Coronary artery (tissue), 2 donors: ENCODE results near the gene SAMD10.

Experiments used
- DNase-seq: peaks from one replicate; pipeline ENCODE4 v3.0.0-alpha.2; 2017; ENCODE audit warnings: low spot score
- H3K27ac ChIP-seq, 2 donors: fragments of 200-600 bp; sonication (generic); one replicate each; pipeline ENCODE4 v1.5.1; 2016 to 2019
- H3K4me3 ChIP-seq: fragments of 200-600 bp; sonication (generic); 2 replicates; pipeline ENCODE4 v1.5.1; 2016; ENCODE audit warnings: mild to moderate bottlenecking, moderate library complexity
- CTCF ChIP-seq: fragments of 200-600 bp; sonication (generic); IDR thresholded peaks from one replicate; pipeline ENCODE4 v1.5.1; 2019; ENCODE audit warnings: antibody characterized with exemption

SAMD10 gene

GRCh38 chr20:64010711-64011237 lies 31.3 kb upstream of the SAMD10 start:
- Histone ChIP-seq H3K27ac (no peak overlapping the region), H3K4me3 (no peak overlapping the region)
- DNase-seq: no peak
- no peak for TF ChIP-seq CTCF

GRCh38 chr20:64009811-64010387 lies 30.5 kb upstream of the SAMD10 start:
- TF ChIP-seq CTCF: no peak
- no peak overlapping the region for H3K27ac ChIP-seq
- DNase-seq: no peak
- no peak overlapping the region for H3K4me3 ChIP-seq

GRCh38 chr20:64006902-64007301 lies 27.5 kb upstream of the SAMD10 start:
- no peak for TF ChIP-seq CTCF
- no peak for DNase-seq
- Histone ChIP-seq H3K27ac (no peak overlapping the region), H3K4me3 (no peak overlapping the region)

GRCh38 chr20:64006490-64006889 lies 27.0 kb upstream of the SAMD10 start:
- Histone ChIP-seq H3K4me3 (no peak overlapping the region), H3K27ac (no peak overlapping the region)
- DNase-seq: no peak
- TF ChIP-seq CTCF: no peak

- no peak overlapping the region for H3K4me3 ChIP-seq
- no peak overlapping the region for H3K27ac ChIP-seq
- no peak for TF ChIP-seq CTCF
- DNase-seq: no peak
These were observed 26.0 kb upstream of the SAMD10 start for GRCh38 chr20:64005394-64005793.

GRCh38 chr20:64003960-64004725 lies 24.7 kb upstream of the SAMD10 start:
- Histone ChIP-seq H3K27ac (no peak overlapping the region), H3K4me3 (no peak overlapping the region)
- no peak for TF ChIP-seq CTCF
- DNase-seq: no peak

GRCh38 chr20:64001607-64002011 lies 22.2 kb upstream of the SAMD10 start:
- Histone ChIP-seq H3K27ac (no peak overlapping the region), H3K4me3 (no peak overlapping the region)
- DNase-seq: no peak
- TF ChIP-seq CTCF: no peak
